Activated CD4-positive, alpha-beta T cell treated with anti-CD3 and anti-CD28 coated beads for 24 hours (primary cell): ENCODE measurements around the gene LINGO1.

Source experiments
- DNase-seq, 2 donors: peaks; one replicate each; pipeline ENCODE4 v3.0.0-alpha.2; 2020; ENCODE audit warnings: low read depth in 2 of 2

Gene LINGO1

DNA sequence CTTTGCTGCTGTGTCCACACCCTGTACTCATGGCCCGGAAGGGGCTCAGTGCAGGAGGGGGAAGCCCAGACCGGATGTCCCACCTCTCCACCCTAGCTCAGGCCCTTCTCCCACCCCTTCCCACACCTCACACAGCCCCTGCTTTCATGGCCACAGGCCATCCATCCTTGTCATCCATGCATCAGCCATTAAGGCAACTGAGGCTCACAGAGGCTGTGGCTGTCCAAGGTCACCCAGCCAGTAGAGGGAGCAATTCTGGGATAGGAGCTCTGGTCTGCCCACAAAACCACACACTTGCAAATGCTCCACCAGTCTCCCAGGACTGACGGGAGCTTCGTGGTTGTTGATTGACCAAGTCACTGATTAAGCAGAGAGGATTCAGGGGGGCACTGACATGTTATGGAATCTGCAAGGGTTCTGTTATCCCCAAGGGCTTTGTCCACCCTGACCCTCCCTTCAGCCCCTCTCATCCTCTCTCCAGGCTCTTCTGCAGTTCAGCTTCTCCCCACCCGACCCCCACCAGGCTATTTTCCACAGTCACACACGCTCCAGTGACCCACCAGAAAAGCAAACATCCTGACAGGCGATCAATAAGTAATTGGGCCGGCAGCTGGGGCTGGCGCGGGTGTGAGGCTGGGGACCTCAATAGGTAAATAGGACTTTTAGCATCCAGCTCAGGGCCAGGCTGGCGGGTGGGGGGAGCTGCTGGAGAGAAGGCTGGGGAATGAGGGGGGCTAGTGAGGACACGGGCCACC lies 15.1 kb downstream of the LINGO1 start:
- DNase-seq, result no peak

DNA sequence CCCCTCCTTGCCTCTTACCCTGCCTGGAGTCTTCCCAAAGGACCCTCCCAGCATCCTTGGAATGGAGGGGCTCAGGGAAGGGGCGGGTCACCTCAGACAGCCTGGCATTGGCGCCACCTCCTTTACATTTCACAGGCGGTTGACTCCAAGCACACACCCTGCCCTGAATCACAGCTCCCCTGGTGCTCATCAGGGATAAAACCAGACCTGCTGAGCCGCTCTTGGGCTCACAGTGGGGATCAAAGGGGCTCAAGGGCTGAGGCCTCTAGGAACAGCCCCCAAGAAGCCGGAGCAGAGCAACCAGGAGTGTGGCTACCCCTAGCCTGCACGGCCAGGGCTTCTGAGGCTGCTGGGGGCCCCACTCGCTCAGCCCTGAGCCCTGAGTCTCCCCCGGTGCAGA lies 16.6 kb downstream of the LINGO1 start:
- DNase-seq, result no peak

DNA sequence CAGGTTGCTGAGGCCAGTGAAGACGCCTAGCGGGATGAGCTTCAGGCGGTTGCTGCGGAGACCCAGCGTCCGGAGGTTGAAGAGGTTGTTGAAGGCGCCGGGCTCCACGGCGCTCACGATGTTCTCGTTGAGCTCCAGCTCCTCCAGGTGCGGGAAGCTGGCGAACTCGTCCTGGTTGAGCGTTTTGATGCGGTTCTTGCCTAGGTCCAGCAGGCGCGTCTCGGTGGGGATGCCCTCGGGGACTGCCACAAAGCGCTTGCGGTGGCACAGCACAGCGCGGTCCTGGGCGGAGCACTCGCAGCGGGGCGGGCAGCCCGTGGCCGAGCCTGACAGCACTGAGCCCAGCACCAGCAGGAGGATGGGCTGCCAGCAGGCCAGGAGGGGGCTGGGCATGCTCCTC lies 17.2 kb downstream of the LINGO1 start:
- no peak for DNase-seq

DNA sequence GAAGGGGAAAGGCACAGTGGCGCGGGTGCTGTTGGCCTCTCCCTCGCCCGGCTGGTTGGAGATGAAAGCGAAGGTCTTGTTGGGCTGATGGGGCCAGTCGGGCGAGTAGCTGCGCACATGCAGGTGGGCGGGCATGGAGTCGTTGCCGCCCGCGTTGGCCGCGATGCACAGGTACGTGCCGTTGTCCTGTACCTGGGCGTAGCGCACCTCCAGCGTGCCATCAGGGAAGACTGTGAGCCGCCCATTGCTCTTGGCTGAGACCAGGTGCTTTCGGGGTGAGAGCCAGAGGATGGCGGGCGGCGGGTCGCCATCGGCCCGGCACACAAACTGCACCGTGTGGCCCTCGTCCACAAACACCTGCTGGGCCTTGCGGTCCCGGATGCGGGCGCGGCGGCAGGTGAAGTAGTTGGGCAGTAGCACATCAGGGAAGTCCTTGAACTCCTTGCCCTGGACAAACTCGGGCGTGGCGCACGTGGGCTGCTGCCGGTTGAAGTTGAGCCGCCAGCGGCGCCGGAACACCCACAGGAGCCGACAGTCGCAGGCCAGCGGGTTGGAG lies 18.4 kb downstream of the LINGO1 start:
- DNase-seq, result no peak

DNA sequence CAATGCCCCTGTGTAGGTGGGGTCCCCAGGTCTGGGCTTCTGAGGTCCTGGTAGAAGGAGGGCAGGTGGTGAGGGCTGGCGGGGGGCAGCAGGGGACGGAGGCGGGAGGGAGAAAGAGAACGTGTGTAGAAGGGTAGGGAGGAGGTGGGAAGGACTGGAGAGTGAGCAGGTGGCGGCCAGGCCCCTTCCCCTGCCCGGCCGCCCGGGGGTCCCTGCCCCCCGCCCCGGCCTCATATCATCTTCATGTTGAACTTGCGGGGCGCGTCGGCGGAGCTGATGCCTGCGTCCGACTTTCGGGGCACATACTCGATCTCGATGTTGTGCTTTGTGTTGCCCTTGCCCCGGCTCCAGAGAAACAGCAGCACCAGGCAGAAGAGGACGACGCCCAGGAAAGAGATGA lies 18.9 kb downstream of the LINGO1 start:
- DNase-seq, result no peak

DNA sequence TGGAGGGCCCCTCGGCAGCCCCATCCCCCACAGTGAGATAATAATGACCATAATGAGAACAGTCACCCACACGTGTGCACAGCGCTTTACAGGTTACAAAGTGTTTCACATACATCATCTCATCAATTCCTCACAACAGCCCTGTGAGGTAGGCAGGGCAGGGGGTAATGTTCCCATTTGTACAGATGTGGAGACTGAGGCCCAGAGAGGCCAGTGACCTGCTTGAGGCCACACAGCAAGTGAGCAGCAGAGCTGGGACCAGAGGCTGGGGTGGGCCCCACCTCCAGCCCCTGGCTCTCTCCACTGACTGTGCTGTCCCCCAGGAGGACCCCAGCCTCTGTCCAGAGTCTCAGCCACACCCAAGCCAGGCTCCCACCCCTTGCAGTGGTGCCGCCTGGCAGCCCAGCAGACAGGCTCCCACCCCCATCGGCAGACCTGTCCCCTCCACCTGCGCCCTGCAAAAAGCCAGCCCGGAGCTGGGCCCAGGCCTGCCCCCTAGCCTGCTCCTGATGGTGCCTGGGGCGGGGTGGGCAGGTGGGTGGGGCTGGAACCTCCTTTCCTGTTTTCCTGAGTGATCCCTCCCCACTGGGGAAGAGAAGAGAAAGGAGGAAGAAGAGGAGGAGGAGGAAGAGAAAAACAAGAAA lies 19.6 kb downstream of the LINGO1 start:
- DNase-seq, result no peak

DNA sequence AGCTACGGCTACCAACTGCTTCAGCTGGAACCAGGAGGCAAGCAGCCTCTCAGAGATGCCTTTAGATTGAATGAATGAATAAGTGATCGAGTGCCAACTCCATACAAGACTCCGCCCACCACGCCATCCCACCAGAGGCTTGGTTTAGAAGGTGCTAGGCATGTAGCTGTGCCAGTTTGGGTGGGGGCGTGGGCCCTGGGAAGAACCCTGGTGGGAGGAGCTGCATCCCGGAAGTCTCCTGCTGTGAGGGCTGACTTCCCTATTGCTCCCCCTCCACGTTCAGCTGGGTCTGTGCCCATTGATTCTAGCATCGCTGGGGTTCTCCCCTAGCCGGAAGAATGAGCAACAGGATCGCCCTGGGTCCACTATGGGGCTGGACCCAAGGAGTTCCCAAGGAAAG lies 20.9 kb downstream of the LINGO1 start:
- DNase-seq, result no peak

DNA sequence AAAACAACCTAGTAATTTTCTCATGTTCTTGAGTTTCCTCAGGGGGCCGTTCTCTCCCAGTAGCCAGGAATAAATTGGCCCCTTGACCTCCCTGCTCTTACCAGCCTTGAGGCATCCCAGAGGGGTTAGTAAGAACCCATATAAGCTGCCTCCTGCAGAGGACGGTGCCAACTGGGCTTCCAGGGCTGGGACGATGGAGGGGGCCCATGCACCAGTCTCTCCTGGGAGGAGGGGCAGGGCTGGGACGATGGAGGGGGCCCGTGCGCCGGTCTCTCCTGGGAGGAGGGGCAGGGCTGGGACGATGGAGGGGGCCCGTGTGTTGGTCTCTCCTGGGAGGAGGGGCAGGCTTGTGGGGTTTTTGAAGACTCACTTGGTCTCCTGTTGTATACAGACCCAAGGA lies 22.0 kb downstream of the LINGO1 start:
- no peak for DNase-seq

DNA sequence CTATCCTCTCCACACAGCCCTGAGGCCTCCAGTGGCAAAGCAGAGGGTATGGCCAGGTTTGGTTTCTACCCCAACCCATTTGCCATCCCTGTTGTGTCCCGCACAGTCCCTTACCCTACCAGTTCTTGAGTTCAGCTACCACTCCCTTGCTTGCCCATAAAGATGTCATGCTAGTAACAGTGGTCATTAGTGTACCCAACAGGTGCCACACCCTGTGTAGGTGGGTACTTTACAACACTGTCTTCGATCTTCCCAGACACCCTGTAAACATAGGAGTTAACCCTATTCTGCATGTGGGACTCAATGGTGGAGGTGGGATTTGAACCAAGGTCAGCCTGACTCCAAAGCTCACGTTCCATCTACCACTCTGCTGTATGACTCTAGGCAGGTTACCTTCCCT lies 23.2 kb downstream of the LINGO1 start:
- no peak for DNase-seq

DNA sequence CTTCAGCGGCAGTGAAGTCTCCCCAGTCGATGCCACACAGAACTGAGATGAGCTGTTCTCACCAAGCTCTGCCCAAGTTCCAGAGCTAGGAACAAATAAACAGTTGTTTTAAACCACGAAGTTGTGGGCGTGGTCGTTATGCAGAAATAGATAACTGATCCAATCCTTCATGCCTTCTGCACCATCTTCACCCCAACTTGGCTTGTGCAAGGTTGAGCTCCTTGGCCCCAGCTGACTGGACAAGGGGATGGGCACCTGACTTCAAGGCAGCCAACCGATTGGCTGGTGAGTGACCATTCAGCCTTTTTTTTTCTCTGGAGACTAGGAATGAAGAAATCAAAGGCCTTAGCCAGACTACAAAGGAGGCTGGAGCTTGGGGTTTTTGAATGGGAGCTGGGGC lies 23.9 kb downstream of the LINGO1 start:
- DNase-seq, result no peak

DNA sequence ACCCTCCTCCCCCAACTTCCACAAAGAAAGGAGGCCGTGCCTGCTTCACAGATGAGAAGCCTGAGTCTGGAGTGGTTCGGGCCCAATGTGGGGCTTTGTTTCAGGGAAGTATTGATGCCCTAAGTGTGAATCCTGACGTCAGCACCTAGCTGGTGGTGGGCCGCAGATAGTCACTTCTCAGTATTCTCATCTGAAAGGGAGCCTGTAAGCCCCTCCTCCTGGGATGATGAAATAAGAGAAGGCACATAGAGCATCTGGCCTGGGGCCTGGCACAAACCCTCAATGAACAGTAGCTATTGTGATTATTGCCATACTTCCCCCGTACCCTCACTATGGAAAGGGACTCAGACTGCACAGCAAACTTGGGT lies 24.8 kb downstream of the LINGO1 start:
- no peak for DNase-seq

DNA sequence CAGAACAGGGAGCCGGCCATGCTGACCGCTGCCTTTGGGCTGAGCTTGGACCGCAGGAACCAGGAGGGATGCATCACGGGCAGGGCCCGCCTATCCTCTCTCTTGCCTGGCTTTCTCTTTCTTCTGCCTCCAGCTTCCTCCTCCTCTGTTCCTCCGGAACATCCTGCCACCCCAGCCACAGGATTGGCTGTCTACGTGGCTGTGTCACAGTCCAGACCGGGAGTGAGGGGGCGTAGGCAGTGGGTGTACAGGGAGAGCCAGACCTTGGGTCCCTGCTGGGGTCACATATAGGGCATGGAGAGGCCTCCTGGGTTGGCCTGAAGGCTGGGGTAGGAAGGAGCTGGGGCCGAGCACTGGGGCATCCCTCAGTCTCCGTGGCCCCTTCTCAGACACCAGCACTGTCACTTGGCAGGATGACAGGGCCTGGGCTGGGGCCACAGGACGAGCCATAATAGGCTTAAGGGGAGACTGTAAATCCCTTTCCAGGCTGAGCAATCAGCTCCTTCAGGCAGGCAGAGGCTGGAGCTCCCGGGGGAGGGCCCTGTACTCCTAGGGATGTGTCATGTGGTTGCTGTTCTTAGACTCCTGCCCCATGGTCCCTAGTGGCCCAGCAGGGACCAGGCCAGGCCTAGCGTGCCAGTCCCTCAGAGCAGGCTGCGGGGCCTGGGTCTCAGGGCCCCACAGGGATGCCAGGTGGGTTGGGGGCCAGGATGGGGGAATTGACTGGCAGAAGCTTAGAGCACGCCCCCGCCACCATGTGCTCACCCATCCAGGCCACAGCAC lies 25.4 kb downstream of the LINGO1 start:
- DNase-seq, result no peak

DNA sequence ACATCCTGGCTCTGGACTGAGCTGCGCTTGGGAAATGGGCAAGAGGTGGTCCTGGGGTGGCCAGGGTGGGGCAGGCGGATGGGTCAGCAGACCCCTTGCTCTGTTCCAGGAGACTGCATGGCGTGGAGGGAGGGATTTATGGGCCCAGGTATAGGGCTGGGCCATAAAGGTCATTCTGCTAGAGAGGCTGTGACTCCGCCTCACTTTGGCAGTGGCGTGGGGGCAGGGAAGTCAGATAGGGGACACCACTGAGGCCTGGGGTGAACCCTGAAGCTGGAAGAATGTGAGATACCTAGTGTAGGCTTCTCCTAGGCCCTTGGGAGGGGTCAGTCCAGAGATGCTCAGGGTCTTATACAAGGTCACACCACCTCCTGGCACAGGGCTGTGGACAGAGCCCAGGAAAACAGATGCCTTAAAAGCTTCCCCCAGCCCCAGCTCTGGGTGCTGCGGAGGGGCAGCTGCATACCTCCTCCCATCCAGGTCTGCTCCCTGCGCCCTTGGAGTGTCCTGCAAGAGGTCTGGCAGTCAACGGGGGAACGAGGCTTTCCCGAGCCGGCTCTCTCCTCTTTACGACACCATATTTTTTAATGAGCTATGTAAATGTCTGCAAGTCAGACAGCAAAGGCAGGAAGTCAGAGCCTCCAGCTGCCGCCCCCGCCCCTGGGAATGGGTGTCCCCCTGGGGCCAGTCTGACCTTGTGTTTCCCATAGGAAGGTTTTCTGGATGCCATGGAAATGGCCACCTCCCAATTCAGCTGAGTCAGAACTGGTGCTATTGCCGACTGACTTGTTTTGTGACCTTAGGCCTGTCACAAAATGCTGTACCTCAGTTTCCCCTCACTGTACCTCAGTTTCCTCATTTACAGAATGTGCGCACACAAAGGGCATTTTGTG lies 26.3 kb downstream of the LINGO1 start:
- DNase-seq, result no peak

DNA sequence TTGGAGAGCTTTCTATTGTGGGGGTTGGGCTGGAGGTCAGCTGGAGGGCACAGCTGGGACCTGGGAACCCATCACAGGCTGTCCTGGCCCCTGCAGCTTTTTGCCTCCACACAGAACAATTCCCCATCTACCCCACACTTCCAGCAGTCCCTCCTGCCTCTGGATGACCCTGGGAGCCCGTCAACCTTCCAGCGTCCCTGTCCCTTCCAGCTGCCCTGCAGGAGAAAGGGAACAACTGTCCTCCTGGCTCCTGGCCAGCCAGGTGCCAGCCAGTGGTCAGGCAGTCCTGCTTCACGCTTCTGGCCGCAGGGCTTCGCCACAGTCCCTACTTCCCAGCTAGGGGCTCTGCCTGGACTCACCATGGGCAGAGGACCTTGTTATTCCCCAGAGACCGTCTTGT lies 27.2 kb downstream of the LINGO1 start:
- DNase-seq, result no peak

DNA sequence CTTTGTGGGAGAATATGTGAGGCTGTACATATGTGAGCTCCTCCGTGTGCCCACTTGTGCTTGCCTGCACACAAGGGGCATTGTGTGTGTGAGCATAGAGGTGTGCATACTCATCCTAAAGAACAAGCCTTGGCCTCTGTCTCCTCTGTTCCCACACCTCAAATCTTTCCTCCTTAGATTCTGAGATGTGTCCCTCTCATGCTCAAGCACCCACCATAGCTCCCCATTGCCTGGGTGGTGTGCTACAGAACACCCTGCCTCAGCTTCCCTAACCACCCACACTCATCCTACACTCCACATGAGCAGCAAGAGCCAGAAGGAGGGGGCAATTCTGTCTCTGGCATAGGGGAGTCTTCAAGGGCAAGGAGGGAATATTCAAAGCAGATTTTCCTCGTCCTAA lies 27.7 kb downstream of the LINGO1 start:
- no peak for DNase-seq

DNA sequence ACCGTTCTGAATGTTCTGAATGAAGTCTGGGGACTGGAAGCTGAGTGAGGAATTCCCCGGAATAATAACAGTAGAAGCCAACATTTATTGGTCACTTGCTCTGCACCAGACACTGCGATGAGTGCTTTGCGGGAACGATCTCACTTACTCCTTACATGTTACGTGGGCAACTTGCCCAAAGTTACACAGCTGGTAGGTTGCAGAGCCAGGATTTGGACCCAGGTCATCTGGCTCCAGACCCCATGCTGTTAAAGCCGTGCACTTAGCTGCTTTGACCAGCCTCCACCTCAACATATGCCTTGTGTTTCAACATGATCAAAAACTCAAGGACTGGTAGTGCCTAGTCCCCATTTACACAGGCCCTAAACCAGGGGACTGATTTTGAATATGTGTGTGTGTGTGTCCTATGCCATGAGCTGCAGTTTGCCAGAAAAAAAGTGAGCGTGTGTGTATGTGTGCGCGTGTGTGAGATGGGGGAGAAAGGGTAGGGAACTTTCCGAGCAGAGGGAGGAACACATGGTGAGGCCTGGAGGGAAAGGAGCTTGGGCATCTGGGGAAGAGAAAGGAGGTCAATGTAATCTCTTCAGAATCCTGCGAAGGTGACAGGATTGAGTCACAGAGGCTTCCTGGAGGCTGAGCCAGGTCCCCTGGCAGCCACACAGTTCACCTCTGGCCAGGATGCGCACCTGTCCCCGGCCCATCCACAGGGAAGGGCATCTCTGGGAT lies 28.9 kb downstream of the LINGO1 start:
- DNase-seq, result no peak

DNA sequence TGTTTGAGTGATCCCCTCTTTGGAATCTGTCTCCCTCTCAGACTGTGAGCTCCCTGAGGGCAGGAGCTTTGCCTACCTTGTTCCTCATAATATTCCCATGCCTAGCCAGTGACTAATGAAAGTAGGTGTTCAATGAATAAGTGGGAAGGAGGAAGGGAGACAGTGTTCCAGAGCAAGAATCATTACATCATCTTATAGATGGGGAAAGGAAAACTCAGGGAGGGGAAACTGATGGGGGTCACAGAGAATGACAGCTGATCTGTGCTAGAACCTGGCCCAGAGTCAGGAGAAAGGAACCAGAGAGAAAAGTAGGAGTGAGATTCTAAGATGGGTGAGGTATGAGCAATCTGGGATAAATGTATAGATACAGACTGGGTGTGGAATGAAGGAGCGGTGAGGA lies 29.9 kb downstream of the LINGO1 start:
- no peak for DNase-seq

DNA sequence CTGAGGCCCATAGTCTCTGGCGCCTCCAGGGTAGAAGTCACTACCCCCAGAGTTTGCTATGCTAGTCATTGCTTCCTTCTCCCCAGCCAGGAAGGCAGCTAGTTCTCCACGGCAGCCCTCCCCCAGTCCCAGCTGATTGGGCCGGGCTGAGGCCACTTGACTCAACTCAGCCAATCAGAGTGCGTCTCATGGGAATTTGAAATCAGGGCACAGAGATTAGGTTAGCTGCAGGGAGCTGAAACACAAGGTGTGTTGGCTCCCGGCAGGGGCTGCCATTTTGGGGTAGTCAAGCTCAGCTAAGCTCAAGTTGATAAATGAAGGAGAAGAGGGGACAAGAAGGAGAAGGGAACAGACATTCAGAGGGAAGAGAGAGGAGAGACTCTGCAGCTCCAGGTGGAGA lies 32.8 kb downstream of the LINGO1 start:
- no peak for DNase-seq

DNA sequence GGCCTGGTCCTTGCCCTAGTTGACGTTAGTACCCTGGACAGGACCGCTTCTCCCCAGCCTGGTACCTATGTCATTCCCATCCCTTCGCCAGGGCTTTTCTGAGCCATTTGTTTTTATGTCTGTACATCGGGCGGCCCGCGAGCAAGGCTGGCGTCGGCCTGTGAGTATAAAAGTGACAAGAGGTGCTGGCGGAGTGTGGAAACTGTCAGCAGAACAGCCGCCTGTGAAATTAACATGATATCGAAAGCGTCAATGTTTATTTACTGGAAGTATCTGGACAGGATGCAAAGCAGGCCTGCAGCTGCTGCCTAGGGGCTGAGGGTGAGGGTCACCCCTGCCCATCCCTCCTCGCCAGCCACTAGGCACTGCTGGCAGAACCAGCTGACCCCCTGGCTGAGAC lies 33.4 kb downstream of the LINGO1 start:
- no peak for DNase-seq

DNA sequence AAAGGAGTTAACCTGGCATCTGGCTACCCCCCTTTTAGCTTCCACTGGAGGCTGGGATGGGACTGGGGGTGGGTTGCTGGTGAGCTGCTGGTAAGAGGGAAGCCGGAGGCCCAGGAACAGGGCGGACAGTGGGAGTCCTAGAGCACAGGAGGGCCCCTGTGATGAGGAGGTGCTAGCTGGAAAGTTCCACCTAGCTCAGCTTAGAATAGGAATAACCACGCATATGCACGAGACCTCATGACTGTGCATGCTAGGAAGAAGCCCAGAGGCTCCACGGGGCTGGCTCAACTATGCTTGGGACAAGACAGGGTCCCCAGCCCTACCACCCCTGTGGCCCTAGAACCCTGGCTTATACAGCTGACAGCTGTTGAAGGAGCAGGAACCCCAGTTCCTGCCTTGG lies 34.1 kb downstream of the LINGO1 start:
- DNase-seq, result no peak

DNA sequence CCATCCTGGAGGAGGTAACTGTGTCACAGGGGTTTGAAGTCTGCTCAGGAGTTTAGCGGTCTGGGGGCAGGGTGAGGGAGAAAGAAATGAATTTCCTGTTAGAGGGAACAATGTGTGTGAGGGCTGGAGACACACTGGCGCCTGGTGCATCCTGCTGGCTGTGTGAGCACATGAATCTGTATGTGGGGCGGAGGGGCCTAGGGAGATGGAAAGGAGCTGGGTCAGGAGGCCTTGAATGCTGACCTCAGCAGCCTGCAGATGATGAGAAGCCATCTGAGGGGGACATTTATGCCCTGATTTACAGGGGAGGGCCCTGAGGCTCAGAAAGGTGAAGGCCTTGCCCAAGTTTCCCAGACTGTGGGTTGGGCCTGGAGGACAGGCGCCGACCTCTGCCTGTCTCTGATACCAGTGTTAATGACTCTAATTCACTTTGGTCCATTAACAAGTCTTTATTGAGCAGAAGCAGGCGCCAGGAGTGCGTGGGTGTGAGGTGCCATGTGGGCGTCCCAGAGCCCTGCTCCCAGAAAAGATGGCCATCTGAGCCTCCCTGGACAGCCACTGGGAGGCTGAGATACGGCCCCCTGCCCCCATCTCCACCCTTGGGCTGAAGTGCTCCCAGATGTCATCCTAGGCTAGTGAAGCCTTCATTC lies 34.8 kb downstream of the LINGO1 start:
- DNase-seq, result no peak
